H9 (cell line): Measurements from ENCODE around the gene KRTAP4-8. TPM values are rescaled to one million over a fixed set of nuclear protein-coding genes. Genes with fewer than 3 reads are reported as not detected.

Experiments used
- DNase-seq: peaks from one replicate; pipeline ENCODE4 v3.0.0-alpha.2; 2017
- H2AFZ ChIP-seq: one replicate; pipeline ENCODE4 v1.6.1; 2013; ENCODE audit warnings: mild to moderate bottlenecking, low read length, control low read depth, moderate library complexity
- H2AK5ac ChIP-seq: 2 replicates; pipeline ENCODE4 v1.6.1; 2013; ENCODE audit warnings: low read length, control low read depth, mixed read lengths; ENCODE audit not compliant: insufficient read length
- H2BK120ac ChIP-seq: one replicate; pipeline ENCODE4 v1.6.1; 2013; ENCODE audit warnings: low read depth, mild to moderate bottlenecking, low read length, control low read depth, inconsistent platforms; ENCODE audit not compliant: poor library complexity, severe bottlenecking
- H2BK12ac ChIP-seq: 2 replicates; pipeline ENCODE4 v1.6.1; 2013; ENCODE audit warnings: low read length, control low read depth, mixed read lengths, low read depth; ENCODE audit not compliant: insufficient read length
- H2BK15ac ChIP-seq: 2 replicates; pipeline ENCODE4 v1.6.1; 2013; ENCODE audit warnings: low read depth, low read length, control low read depth
- H2BK20ac ChIP-seq: one replicate; pipeline ENCODE4 v1.6.1; 2013; ENCODE audit warnings: low read depth, mild to moderate bottlenecking, low read length, control low read depth, inconsistent platforms; ENCODE audit not compliant: poor library complexity, severe bottlenecking
- H2BK5ac ChIP-seq: 2 replicates; pipeline ENCODE4 v1.6.1; 2013; ENCODE audit warnings: low read length, control low read depth, mixed read lengths; ENCODE audit not compliant: insufficient read length
- H3K14ac ChIP-seq: 2 replicates; pipeline ENCODE4 v1.6.1; 2013; ENCODE audit warnings: low read length, control low read depth; ENCODE audit not compliant: insufficient read depth
- H3K18ac ChIP-seq: 2 replicates; pipeline ENCODE4 v1.6.1; 2013; ENCODE audit warnings: low read depth, mild to moderate bottlenecking, mixed read lengths, low read length, control low read depth; ENCODE audit not compliant: insufficient read length
- H3K23ac ChIP-seq: 2 replicates; pipeline ENCODE4 v1.6.1; 2013; ENCODE audit warnings: low read length, control low read depth, mixed read lengths, low read depth; ENCODE audit not compliant: insufficient read length
- H3K23me2 ChIP-seq: 2 replicates; pipeline ENCODE4 v1.6.1; 2013; ENCODE audit warnings: low read depth, mild to moderate bottlenecking, mixed read lengths, low read length, control low read depth; ENCODE audit not compliant: insufficient read length, poor library complexity, severe bottlenecking
- H3K27ac ChIP-seq: 2 replicates; pipeline ENCODE4 v1.5.1; 2013; ENCODE audit warnings: low read length, control low read depth, mixed read lengths, low read depth; ENCODE audit not compliant: insufficient read length
- H3K27me3 ChIP-seq: 2 replicates; pipeline ENCODE4 v1.6.1; 2013; ENCODE audit warnings: low read length, control low read depth, inconsistent platforms; ENCODE audit not compliant: insufficient read depth
- H3K4ac ChIP-seq: 2 replicates; pipeline ENCODE4 v1.6.1; 2013; ENCODE audit warnings: low read depth, mild to moderate bottlenecking, control low read depth, inconsistent platforms, low read length, moderate library complexity
- H3K4me1 ChIP-seq: 2 replicates; pipeline ENCODE4 v1.6.1; 2013; ENCODE audit warnings: low read length, control low read depth, inconsistent platforms; ENCODE audit not compliant: insufficient read depth
- H3K4me2 ChIP-seq: 2 replicates; pipeline ENCODE4 v1.6.1; 2013; ENCODE audit warnings: low read length, control low read depth, mixed read lengths; ENCODE audit not compliant: insufficient read length, insufficient read depth
- H3K56ac ChIP-seq: 2 replicates; pipeline ENCODE4 v1.6.1; 2013; ENCODE audit warnings: low read depth, mild to moderate bottlenecking, mixed read lengths, low read length, control low read depth; ENCODE audit not compliant: insufficient read length
- H3K79me1 ChIP-seq: 2 replicates; pipeline ENCODE4 v1.6.1; 2013; ENCODE audit warnings: low read depth, mild to moderate bottlenecking, moderate library complexity, low read length, control low read depth, inconsistent platforms; ENCODE audit not compliant: insufficient read depth, poor library complexity, severe bottlenecking
- H3K79me2 ChIP-seq: 2 replicates; pipeline ENCODE4 v1.6.1; 2013; ENCODE audit warnings: low read length, control low read depth, inconsistent platforms; ENCODE audit not compliant: insufficient read depth
- H3K9ac ChIP-seq: 2 replicates; pipeline ENCODE4 v1.6.1; 2013; ENCODE audit warnings: low read length, control low read depth, mixed read lengths; ENCODE audit not compliant: insufficient read length; ENCODE audit errors: extremely low read depth
- H3K9me3 ChIP-seq: one replicate; pipeline ENCODE4 v1.6.1; 2013; ENCODE audit warnings: low read depth, low read length, inconsistent platforms; ENCODE audit not compliant: control insufficient read depth
- H3T11ph ChIP-seq: one replicate; pipeline ENCODE4 v1.6.1; 2013; ENCODE audit warnings: mild to moderate bottlenecking, low read length, control low read depth, inconsistent platforms
- H4K20me1 ChIP-seq: one replicate; pipeline ENCODE4 v1.6.1; 2013; ENCODE audit not compliant: control insufficient read depth, insufficient read length, insufficient read depth
- H4K5ac ChIP-seq: 2 replicates; pipeline ENCODE4 v1.6.1; 2013; ENCODE audit warnings: low read depth, mild to moderate bottlenecking, mixed read lengths, low read length, control low read depth; ENCODE audit not compliant: insufficient read length
- H4K8ac ChIP-seq: replicated peaks from 2 replicates; pipeline ENCODE4 v1.6.1; 2013; ENCODE audit warnings: low read length, control low read depth, mixed read lengths, low read depth; ENCODE audit not compliant: insufficient read length
- H4K91ac ChIP-seq: 2 replicates; pipeline ENCODE4 v1.6.1; 2013; ENCODE audit warnings: low read depth, mild to moderate bottlenecking, moderate library complexity, mixed read lengths, low read length, control low read depth; ENCODE audit not compliant: insufficient read length
- H3K27ac Mint-ChIP-seq, 3 experiments: 2 replicates in 2 of 3; 3 replicates in 1 of 3; pipeline ENCODE4 v1.8.0; 2020 to 2021; ENCODE audit warnings: mixed read lengths in 3 of 3, mild to moderate bottlenecking in 1 of 3, moderate library complexity in 1 of 3
- H3K27me3 Mint-ChIP-seq: 2 replicates; pipeline ENCODE4 v1.8.0; 2021; ENCODE audit warnings: low read depth, mild to moderate bottlenecking, moderate library complexity, mixed read lengths
- H3K36me3 Mint-ChIP-seq, 3 experiments: 2 replicates in 2 of 3; 3 replicates in 1 of 3; pipeline ENCODE4 v1.8.0; 2020 to 2021; ENCODE audit warnings: low read depth in 3 of 3, mixed read lengths in 3 of 3; ENCODE audit not compliant: insufficient read depth in 1 of 3
- H3K4me1 Mint-ChIP-seq, 2 experiments: 2 replicates each; pipeline ENCODE4 v1.8.0; 2020; ENCODE audit warnings: mixed read lengths in 2 of 2
- H3K4me3 Mint-ChIP-seq, 2 experiments: 2 replicates in 1 of 2; 3 replicates in 1 of 2; pipeline ENCODE4 v1.8.0; 2020 to 2021; ENCODE audit warnings: mild to moderate bottlenecking in 2 of 2, mixed read lengths in 2 of 2, moderate library complexity in 1 of 2
- H3K9me3 Mint-ChIP-seq, 2 experiments: 2 replicates in 1 of 2; 3 replicates in 1 of 2; pipeline ENCODE4 v1.8.0; 2020; ENCODE audit warnings: mild to moderate bottlenecking in 2 of 2, mixed read lengths in 2 of 2, moderate library complexity in 1 of 2
- WGBS: extraction: QIAGEN DNeasy Blood & Tissue Kit; methylation state at CpG from one replicate; pipeline ENCODE4 v1.1.7; 2013; ENCODE audit warnings: missing lambda C conversion rate, low lambda C conversion rate, mixed read lengths; ENCODE audit not compliant: insufficient read length; ENCODE audit errors: extremely low coverage; 5-methylcytosine and 5-hydroxymethylcytosine counted together
- total RNA-seq: library from RNA; stranded (reverse); gene quantifications from 2 replicates; pipeline ENCODE4 v1.2.1, GENCODE V29; 2021
- TF ChIP-seq, protein P1 (sequence below): fragments of 200-600 bp; sonication (generic); conservative IDR thresholded peaks from 3 replicates; pipeline ENCODE4 v1.8.0; 2021; ENCODE audit warnings: antibody characterized with exemption, mild to moderate bottlenecking

KRTAP4-8 gene
- total RNA-seq, 1 experiment from 2014 or later = not detected

DNA sequence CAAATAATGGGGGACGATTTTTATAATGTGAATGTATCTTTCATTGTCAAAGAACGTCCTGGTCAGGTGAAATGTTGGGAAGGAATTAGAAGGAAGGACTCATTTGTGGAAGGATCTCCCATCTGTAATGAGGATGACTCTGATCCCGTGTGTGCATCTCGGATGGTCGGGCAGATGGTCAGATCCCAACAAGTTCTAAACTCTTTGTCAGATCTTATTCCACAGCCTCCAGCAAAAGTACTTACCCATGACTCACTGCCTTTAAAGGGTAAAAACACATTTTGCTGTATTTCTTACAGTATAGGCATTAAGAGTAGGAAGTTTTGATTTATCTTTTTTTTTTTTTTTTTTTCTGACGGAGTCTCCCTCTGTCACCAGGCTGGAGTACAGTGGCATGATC, 539 bp upstream of the KRTAP4-8 start:
- H3K9ac ChIP-seq = no peak overlapping the region
- no peaks in the 10 kb centered on the region for H3K4me1 ChIP-seq
- H3T11ph ChIP-seq = no peak overlapping the region
- H4K5ac ChIP-seq = no peak overlapping the region
- DNase-seq = no peak
- no peaks in the 10 kb centered on the region for H3K79me1 ChIP-seq
- H3K4ac ChIP-seq = no peak overlapping the region
- no peak overlapping the region for H2AK5ac ChIP-seq
- no peak overlapping the region for H3K23ac ChIP-seq
- H3K79me2 ChIP-seq = no peaks in the 10 kb centered on the region
- H2BK12ac ChIP-seq = no peak overlapping the region
- no peaks in the 10 kb centered on the region for H4K20me1 ChIP-seq
- peaks cover 0 to 10% (median 3%) of the 10 kb centered on the region in 3 experiments; a peak in 3 of 7 replicates for H3K36me3 Mint-ChIP-seq
- no peaks in the 10 kb centered on the region for H3K23me2 ChIP-seq
- no peak overlapping the region for H3K4me2 ChIP-seq
- no peaks in the 10 kb centered on the region for H3K9me3 ChIP-seq
- no CpG with 5 or more reads among the region's 6 CpGs for WGBS
- H3K18ac ChIP-seq = no peak overlapping the region
- peaks cover 31 to 38% of the 10 kb centered on the region in 2 experiments for H3K4me1 Mint-ChIP-seq
- H3K9me3 Mint-ChIP-seq = peaks cover 4 to 11% of the 10 kb centered on the region in 2 experiments; a peak in 4 of 5 replicates
- no peak overlapping the region for H3K27ac Mint-ChIP-seq
- TF ChIP-seq, protein P1, sequence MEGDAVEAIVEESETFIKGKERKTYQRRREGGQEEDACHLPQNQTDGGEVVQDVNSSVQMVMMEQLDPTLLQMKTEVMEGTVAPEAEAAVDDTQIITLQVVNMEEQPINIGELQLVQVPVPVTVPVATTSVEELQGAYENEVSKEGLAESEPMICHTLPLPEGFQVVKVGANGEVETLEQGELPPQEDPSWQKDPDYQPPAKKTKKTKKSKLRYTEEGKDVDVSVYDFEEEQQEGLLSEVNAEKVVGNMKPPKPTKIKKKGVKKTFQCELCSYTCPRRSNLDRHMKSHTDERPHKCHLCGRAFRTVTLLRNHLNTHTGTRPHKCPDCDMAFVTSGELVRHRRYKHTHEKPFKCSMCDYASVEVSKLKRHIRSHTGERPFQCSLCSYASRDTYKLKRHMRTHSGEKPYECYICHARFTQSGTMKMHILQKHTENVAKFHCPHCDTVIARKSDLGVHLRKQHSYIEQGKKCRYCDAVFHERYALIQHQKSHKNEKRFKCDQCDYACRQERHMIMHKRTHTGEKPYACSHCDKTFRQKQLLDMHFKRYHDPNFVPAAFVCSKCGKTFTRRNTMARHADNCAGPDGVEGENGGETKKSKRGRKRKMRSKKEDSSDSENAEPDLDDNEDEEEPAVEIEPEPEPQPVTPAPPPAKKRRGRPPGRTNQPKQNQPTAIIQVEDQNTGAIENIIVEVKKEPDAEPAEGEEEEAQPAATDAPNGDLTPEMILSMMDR = no peak
- H2AFZ ChIP-seq = no peak overlapping the region
- no peak overlapping the region for H3K4me3 Mint-ChIP-seq
- no peak overlapping the region for H3K14ac ChIP-seq
- H3K56ac ChIP-seq = no peak overlapping the region
- H4K8ac ChIP-seq = no peak overlapping the region
- no peak overlapping the region for H2BK120ac ChIP-seq
- H2BK20ac ChIP-seq = no peak overlapping the region
- H2BK5ac ChIP-seq = no peak overlapping the region
- H3K27me3 Mint-ChIP-seq = peaks cover 1% of the 10 kb centered on the region; the same call in 1 of the 2 replicates
- no peak overlapping the region for H4K91ac ChIP-seq
- H2BK15ac ChIP-seq = no peak overlapping the region
- no peak overlapping the region for H3K27ac ChIP-seq
- no peaks in the 10 kb centered on the region for H3K27me3 ChIP-seq
